ENCODE data around the gene SLC35E4. TPM values are rescaled to one million over a fixed set of nuclear protein-coding genes. Genes with fewer than 3 reads are reported as not detected.

SLC35E4 gene
- total and polyA plus RNA-seq, 2 experiments from 2014 or later: 2.6 to 11.3 TPM

- H3K4me2 ChIP-seq: no peak overlapping the region
- Mint-ChIP-seq H3K4me3 (no peak overlapping the region), H3K9me3 (peaks cover 3% of the 10 kb centered on the region; the same call in 1 of the 3 replicates), H3K36me3 (ENCODE audit: low read depth) (no peaks in the 10 kb centered on the region), H3K27ac (no peak overlapping the region), H3K27me3 (ENCODE audit: insufficient read depth, low read depth, poor library complexity) (peaks cover 14% of the 10 kb centered on the region), H3K4me1 (peaks cover 13% of the 10 kb centered on the region)
- H2AFZ ChIP-seq: no peak overlapping the region
- peaks cover 10% of the 10 kb centered on the region; the same call in 1 of the 2 replicates for H3F3A ChIP-seq (replicated peaks; ENCODE audit: low read depth)
- TF ChIP-seq EZH2phosphoT487 (IDR thresholded peaks at IDR 0.05; ENCODE audit: unreplicated experiment) (no peak), REST (IDR thresholded peaks at IDR 0.05; ENCODE audit: unreplicated experiment) (no peak), ETS1 (IDR thresholded peaks at IDR 0.05) (no peak), ZNF462 (CRISPR knock-in tag; IDR thresholded peaks at IDR 0.05) (no peak), JUNB (IDR thresholded peaks at IDR 0.05; ENCODE audit: unreplicated experiment) (no peak), ZNF114 (CRISPR knock-in tag; IDR thresholded peaks at IDR 0.05) (no peak), POLR2AphosphoS5 (IDR thresholded peaks at IDR 0.05; ENCODE audit: low read depth) (no peak), CTCF (conservative IDR thresholded peaks at IDR 0.05; ENCODE audit: low read depth in 2 of 2) (no peak), EZH2 (IDR thresholded peaks at IDR 0.05; ENCODE audit: low read depth, unreplicated experiment) (no peak), STAT1 (IDR thresholded peaks at IDR 0.05; ENCODE audit: unreplicated experiment) (no peak), NANOG (IDR thresholded peaks at IDR 0.05; ENCODE audit: borderline replicate concordance) (no peak), ZNF331 (CRISPR knock-in tag; IDR thresholded peaks at IDR 0.05; ENCODE audit: low read depth) (no peak), CREB1 (CRISPR knock-in tag; IDR thresholded peaks at IDR 0.05; ENCODE audit: low read depth) (no peak)
- H3K79me2 ChIP-seq (replicated peaks; ENCODE audit: insufficient read depth): no peaks in the 10 kb centered on the region
- H3K4me3 ChIP-seq: no peak overlapping the region
- DNase-seq (ENCODE audit: low spot score) (no peak), ATAC-seq (no peak)
- no peaks in the 10 kb centered on the region for H4K20me1 ChIP-seq (replicated peaks; ENCODE audit: insufficient read depth)
- H3K9me2 ChIP-seq (ENCODE audit: insufficient read depth): 0 out of 2 replicates have a peak, but pooled peaks cover 4% of the 10 kb centered on the region
- no peaks in the 10 kb centered on the region for H3K36me3 ChIP-seq (ENCODE audit: insufficient read depth)
- H3K27ac ChIP-seq (ENCODE audit: low read depth): no peak overlapping the region
- peaks cover 21% of the 10 kb centered on the region for H3K27me3 ChIP-seq (ENCODE audit: insufficient read depth)
- peaks cover 16% of the 10 kb centered on the region for H3K4me1 ChIP-seq (ENCODE audit: insufficient read depth)
Measured at GRCh38 chr22:30671071-30671470, 35.5 kb downstream of the SLC35E4 start.
